Stimulated activated CD4-positive, alpha-beta T cell treated with anti-CD3 and anti-CD28 coated beads, Interleukin-2, amount 100 ng/mL, for 24 hours (primary cell): ENCODE results near the gene MAMLD1.
"Not testable (repeated sequence)": the region's sequence is repeated elsewhere in the genome, so short reads cannot be mapped to it uniquely, and the experiment has no call there.

Source experiments
- DNase-seq, 2 donors: peaks; one replicate each; pipeline ENCODE4 v3.0.0-alpha.2; 2020

MAMLD1 gene

GRCh38 chrX:150362599-150363481 is at the start of gene MAMLD1:
Gene MAMLD1, plus strand, starts transcription at chrX:150363317. Its CDS starts 82,200 bp downstream, at chrX:150445517.
- DNase-seq, result peak; percentile 64 to 66

- no peak for DNase-seq
Measured at GRCh38 chrX:150313514-150313913, 49.6 kb upstream of the MAMLD1 start.

- no peak for DNase-seq
Measured at GRCh38 chrX:150314186-150314585, 48.9 kb upstream of the MAMLD1 start.

GRCh38 chrX:150316564-150316963 is 46.6 kb upstream of the MAMLD1 start:
- no peak for DNase-seq

GRCh38 chrX:150323020-150323419 is 40.1 kb upstream of the MAMLD1 start:
- no peak for DNase-seq

- DNase-seq, result no peak
Measured at GRCh38 chrX:150324035-150324728, 38.9 kb upstream of the MAMLD1 start.

GRCh38 chrX:150324919-150325318 is 38.2 kb upstream of the MAMLD1 start:
- DNase-seq, result no peak

GRCh38 chrX:150326541-150327247 is 36.4 kb upstream of the MAMLD1 start:
- DNase-seq, result no peak

GRCh38 chrX:150329282-150329681 is 33.8 kb upstream of the MAMLD1 start:
- no peak for DNase-seq

GRCh38 chrX:150329868-150330267 is 33.2 kb upstream of the MAMLD1 start:
- no peak for DNase-seq

GRCh38 chrX:150332023-150332422 is 31.1 kb upstream of the MAMLD1 start:
- no peak for DNase-seq

- DNase-seq, result no peak
Measured at GRCh38 chrX:150334100-150334499, 29.0 kb upstream of the MAMLD1 start.

GRCh38 chrX:150334981-150335380 is 28.1 kb upstream of the MAMLD1 start:
- no peak for DNase-seq

GRCh38 chrX:150337026-150337425 is 26.1 kb upstream of the MAMLD1 start:
- DNase-seq, result no peak

- DNase-seq, result no peak
Measured at GRCh38 chrX:150337536-150337935, 25.6 kb upstream of the MAMLD1 start.

- no peak for DNase-seq
Measured at GRCh38 chrX:150338615-150339014, 24.5 kb upstream of the MAMLD1 start.

GRCh38 chrX:150339736-150340135 is 23.4 kb upstream of the MAMLD1 start:
- DNase-seq, result no peak

- not testable (repeated sequence) for DNase-seq
Measured at GRCh38 chrX:150340326-150340725, 22.8 kb upstream of the MAMLD1 start.

GRCh38 chrX:150347471-150347870 is 15.6 kb upstream of the MAMLD1 start:
- DNase-seq, result no peak

GRCh38 chrX:150348365-150348764 is 14.8 kb upstream of the MAMLD1 start:
- no peak for DNase-seq

GRCh38 chrX:150352114-150352513 is 11.0 kb upstream of the MAMLD1 start:
- no peak for DNase-seq

- no peak for DNase-seq
Measured at GRCh38 chrX:150352581-150352980, 10.5 kb upstream of the MAMLD1 start.

- DNase-seq, result no peak
Measured at GRCh38 chrX:150355913-150356312, 7.2 kb upstream of the MAMLD1 start.

GRCh38 chrX:150357790-150358189 is 5.3 kb upstream of the MAMLD1 start:
- no peak for DNase-seq
